ENCODE measurements around the gene OPN4. TPM values are rescaled to one million over a fixed set of nuclear protein-coding genes. Genes with fewer than 3 reads are reported as not detected.

OPN4 gene
- total and polyA plus RNA-seq, 2 of the 8 experiments (the other 6 are each of a cell fraction or from before 2014, with no cell fraction given), result not detected

- no peak for TF ChIP-seq SAP30 (IDR thresholded peaks at IDR 0.05; ENCODE audit: insufficient read depth, insufficient replicate concordance, low read length)
- TF ChIP-seq JUN (IDR thresholded peaks at IDR 0.05; ENCODE audit: low read depth, low read length), result no peak
- no peak for TF ChIP-seq JUND (IDR thresholded peaks at IDR 0.05; ENCODE audit: low read length)
- no peak for TF ChIP-seq NANOG (IDR thresholded peaks at IDR 0.05; ENCODE audit: insufficient read depth, low read depth, low read length, poor library complexity, severe bottlenecking)
Observed at GRCh38 chr10:86691333-86692022, 37.1 kb downstream of the OPN4 start (continued).

All from H1 (cell line).